Testis (tissue), 3 donors: ENCODE measurements around the gene FBLN2. TPM values are rescaled to one million over a fixed set of nuclear protein-coding genes. Genes with fewer than 3 reads are reported as not detected.

Source experiments
- DNase-seq: peaks from one replicate; pipeline ENCODE4 v3.0.0-alpha.2; 2019
- H3K27ac ChIP-seq, 2 donors: fragments of 200-600 bp; sonication (generic); one replicate each; pipeline ENCODE4 v1.5.1; 2019
- H3K27me3 ChIP-seq: fragments of 200-600 bp; sonication (generic); one replicate; pipeline ENCODE4 v1.5.1; 2019
- H3K36me3 ChIP-seq: fragments of 200-600 bp; sonication (generic); one replicate; pipeline ENCODE4 v1.5.1; 2017; ENCODE audit warnings: low read depth; ENCODE audit errors: missing control alignments
- H3K4me1 ChIP-seq: fragments of 200-600 bp; sonication (generic); one replicate; pipeline ENCODE4 v1.5.1; 2019
- H3K4me3 ChIP-seq, 2 donors: fragments of 200-600 bp; sonication (generic); one replicate each; pipeline ENCODE4 v1.5.1; 2017 to 2019
- H3K9me3 ChIP-seq: fragments of 200-600 bp; sonication (generic); one replicate; pipeline ENCODE4 v1.5.1; 2017
- POLR2A ChIP-seq: fragments of 450-650 bp; IDR thresholded peaks from one replicate; pipeline ENCODE4 v1.6.1; 2017; ENCODE audit warnings: antibody characterized with exemption, mild to moderate bottlenecking, moderate library complexity
- WGBS, 2 donors: methylation state at CpG; one replicate each; pipeline ENCODE4 v1.1.5; 2018; 5-methylcytosine and 5-hydroxymethylcytosine counted together
- intact Hi-C: fragments of 100-400 bp; cut with DNase I; formaldehyde crosslinking; loops from one replicate; pipeline ENCODE4 v1.15.1; 2023; ENCODE audit warnings: low total_unique reads
- polyA plus RNA-seq: library from polyadenylated mRNA; stranded (reverse); fragments of 350-450 nt; fragmentation: Illumina TruSeq; extraction: RNeasy Lipid Tissue Mini Kit (QIAGEN cat#74804); gene quantifications from one replicate; pipeline ENCODE4 v1.2.3, GENCODE V29; 2014; ENCODE audit warnings: low read depth, low replicate concordance; ENCODE audit not compliant: insufficient read depth
- total RNA-seq, 2 donors: library from RNA; depleted of rRNA; stranded (reverse); fragments of >200 nt; gene quantifications; one replicate each; pipeline ENCODE4 v1.2.3, GENCODE V29; 2016
- TF ChIP-seq, protein P1 (sequence below), 3 experiments: fragments of 450-650 bp in 2 of 3; fragments of 200-600 bp in 1 of 3; sonication (generic) in 1 of 3; IDR thresholded peaks; one replicate each; pipeline ENCODE4 v1.5.1; 2016 to 2019; ENCODE audit warnings: antibody characterized with exemption in 3 of 3, mild to moderate bottlenecking in 2 of 3, moderate library complexity in 1 of 3

Gene FBLN2
- total and polyA plus RNA-seq, 3 donors from 2014 or later = 172 to 334 (median 248) TPM

DNA sequence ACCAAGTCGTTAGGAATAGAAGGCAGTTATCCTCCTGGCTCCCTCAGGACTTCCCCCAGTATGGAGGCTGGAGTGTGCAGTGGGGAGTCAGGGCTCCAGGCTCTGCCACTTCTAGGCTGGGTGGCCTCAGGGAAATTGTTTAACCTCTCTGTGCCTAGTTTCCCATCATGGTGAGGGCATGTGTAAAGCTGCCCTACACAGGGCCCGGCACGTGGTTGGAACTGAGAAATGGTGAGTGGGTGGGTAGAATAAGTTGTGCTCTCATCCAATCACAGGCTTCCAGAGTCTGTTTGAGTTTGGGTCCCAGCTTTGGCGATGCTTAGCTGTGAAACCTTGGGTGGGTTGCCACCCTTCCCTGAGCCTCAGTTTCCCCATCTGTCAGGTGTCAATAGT is 117.3 kb downstream of the FBLN2 start:
- 73 to 78% methylated on average over 3 to 4 of the region's 4 CpGs for WGBS, 2 donors
- no peaks in the 10 kb centered on the region for H3K36me3 ChIP-seq
- no peak for DNase-seq
- intact Hi-C loops = no loop called here
- no peaks in the 10 kb centered on the region for H3K4me1 ChIP-seq
- no peak overlapping the region for H3K27ac ChIP-seq
- no peaks in the 10 kb centered on the region for H3K9me3 ChIP-seq
- no peaks in the 10 kb centered on the region for H3K27me3 ChIP-seq
- no peak overlapping the region for H3K4me3 ChIP-seq
- TF ChIP-seq, protein P1, sequence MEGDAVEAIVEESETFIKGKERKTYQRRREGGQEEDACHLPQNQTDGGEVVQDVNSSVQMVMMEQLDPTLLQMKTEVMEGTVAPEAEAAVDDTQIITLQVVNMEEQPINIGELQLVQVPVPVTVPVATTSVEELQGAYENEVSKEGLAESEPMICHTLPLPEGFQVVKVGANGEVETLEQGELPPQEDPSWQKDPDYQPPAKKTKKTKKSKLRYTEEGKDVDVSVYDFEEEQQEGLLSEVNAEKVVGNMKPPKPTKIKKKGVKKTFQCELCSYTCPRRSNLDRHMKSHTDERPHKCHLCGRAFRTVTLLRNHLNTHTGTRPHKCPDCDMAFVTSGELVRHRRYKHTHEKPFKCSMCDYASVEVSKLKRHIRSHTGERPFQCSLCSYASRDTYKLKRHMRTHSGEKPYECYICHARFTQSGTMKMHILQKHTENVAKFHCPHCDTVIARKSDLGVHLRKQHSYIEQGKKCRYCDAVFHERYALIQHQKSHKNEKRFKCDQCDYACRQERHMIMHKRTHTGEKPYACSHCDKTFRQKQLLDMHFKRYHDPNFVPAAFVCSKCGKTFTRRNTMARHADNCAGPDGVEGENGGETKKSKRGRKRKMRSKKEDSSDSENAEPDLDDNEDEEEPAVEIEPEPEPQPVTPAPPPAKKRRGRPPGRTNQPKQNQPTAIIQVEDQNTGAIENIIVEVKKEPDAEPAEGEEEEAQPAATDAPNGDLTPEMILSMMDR (IDR thresholded peaks at IDR 0.05) = no peak
- no peak for TF ChIP-seq POLR2A

DNA sequence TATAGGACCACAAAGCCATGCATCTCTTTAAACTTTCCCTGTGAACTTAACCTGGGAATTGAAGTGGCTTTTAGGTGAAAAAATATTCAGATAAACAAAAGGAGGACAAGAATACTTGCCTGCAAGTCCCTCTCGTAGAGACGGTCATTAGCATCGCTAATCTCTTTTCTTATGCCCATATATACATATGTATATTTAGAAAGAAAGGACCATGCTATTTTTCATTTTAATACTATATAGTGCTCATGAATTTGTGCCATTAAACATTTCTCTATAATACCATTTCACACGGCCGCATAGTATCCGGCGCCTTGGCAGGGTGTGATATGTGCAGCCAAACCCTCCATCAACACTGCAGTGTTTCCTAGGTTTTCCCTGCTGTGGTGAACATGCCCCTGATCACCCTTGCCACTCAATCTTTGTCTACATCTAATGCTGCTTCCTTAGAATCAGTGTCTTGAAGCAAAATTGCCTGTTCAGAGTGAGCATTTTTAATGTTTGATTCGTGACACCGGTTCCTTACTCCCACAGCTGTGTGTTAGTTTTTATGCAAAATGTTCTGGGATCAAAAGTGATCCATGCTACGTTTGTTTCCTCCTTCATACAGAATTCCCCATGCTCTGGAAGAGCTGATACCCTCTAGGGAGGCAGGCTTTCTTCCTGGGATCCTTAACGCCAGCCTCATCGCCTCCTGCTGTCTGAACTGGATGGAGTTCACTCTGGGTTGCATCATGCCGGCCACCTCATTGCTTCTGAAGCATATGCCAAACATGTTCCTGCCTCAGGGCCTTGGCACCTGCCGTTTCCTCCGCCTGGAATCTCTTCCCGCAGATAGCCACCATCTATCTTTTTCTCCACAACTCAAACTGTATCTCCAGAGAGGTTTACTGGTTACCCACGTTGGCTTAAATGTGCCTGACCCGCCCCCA is 118.1 kb downstream of the FBLN2 start:
- no peak for DNase-seq
- WGBS, 2 donors = 75 to 81% methylated on average over 18 of the region's 18 CpGs

DNA sequence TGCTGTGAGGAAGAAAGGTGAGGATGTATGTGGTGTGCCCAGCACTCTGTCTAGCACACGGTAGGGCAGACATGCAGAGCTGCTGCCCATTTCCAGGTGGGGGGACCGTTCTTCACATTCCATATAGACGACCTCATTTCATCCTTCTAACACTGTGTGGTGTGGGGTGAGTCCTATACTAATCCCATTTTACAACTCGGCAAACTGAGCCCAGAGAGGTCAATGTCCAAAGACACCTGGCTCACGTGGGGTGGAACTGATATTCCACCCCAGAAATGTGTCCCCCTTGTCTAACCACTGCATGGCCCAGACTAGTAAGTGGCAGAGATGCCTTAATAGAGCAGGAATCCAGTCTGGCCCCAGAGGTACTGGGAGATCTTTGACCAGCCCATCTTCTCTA is 119.2 kb downstream of the FBLN2 start:
- Histone ChIP-seq H3K4me1 (no peaks in the 10 kb centered on the region), H3K4me3 (no peak overlapping the region), H3K36me3 (no peaks in the 10 kb centered on the region), H3K27me3 (no peaks in the 10 kb centered on the region), H3K9me3 (no peaks in the 10 kb centered on the region), H3K27ac (no peak overlapping the region)
- WGBS, 2 donors = 76 to 87% methylated on average over 5 of the region's 5 CpGs
- no peak for TF ChIP-seq POLR2A
- TF ChIP-seq, protein P1 (IDR thresholded peaks at IDR 0.05) = no peak
- intact Hi-C loops = no loop called here
- DNase-seq = no peak

More for the DNA sequence above, 118.1 kb downstream of the FBLN2 start:
- no peaks in the 10 kb centered on the region for H3K9me3 ChIP-seq
- TF ChIP-seq POLR2A = no peak
- TF ChIP-seq, protein P1 (IDR thresholded peaks at IDR 0.05) = no peak
- no peak overlapping the region for H3K27ac ChIP-seq
- intact Hi-C loops = no loop called here
- no peaks in the 10 kb centered on the region for H3K27me3 ChIP-seq
- H3K36me3 ChIP-seq = no peaks in the 10 kb centered on the region
- no peaks in the 10 kb centered on the region for H3K4me1 ChIP-seq
- no peak overlapping the region for H3K4me3 ChIP-seq

DNA sequence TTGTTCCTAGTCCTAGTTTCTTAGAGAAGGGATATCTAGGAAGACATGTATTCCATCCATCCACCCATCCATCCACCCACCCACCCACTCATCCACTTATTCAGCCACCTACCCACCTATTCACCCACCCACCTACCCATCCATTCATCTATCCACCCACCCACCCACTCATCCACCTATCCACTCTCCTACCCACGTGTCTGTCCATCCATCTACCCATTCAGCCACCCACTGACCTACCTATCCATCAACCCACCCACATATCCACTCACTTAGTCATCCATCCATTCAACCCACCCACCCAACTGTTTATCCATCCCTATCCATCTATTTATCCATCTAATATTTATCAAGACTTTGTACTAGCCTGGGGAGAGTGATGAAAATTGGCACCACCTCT is 120.5 kb downstream of the FBLN2 start:
- no peaks in the 10 kb centered on the region for H3K4me1 ChIP-seq
- WGBS, 2 donors = 75 to 77% methylated on average over 1 of the region's 1 CpG
- H3K27me3 ChIP-seq = no peaks in the 10 kb centered on the region
- H3K9me3 ChIP-seq = no peaks in the 10 kb centered on the region
- no peak for DNase-seq
- no peak overlapping the region for H3K4me3 ChIP-seq
- no peaks in the 10 kb centered on the region for H3K36me3 ChIP-seq
- H3K27ac ChIP-seq = no peak overlapping the region
- intact Hi-C loops = no loop called here
- TF ChIP-seq POLR2A = no peak
- TF ChIP-seq, protein P1 (IDR thresholded peaks at IDR 0.05) = no peak
